ENCODE results near the gene ATG13. TPM values are rescaled to one million over a fixed set of nuclear protein-coding genes. Genes with fewer than 3 reads are reported as not detected.

ATG13 gene
- polyA plus RNA-seq, 1 donor (not counting 4 experiments of a cell fraction or from before 2014, with no cell fraction given) = 33.3 TPM

DNA sequence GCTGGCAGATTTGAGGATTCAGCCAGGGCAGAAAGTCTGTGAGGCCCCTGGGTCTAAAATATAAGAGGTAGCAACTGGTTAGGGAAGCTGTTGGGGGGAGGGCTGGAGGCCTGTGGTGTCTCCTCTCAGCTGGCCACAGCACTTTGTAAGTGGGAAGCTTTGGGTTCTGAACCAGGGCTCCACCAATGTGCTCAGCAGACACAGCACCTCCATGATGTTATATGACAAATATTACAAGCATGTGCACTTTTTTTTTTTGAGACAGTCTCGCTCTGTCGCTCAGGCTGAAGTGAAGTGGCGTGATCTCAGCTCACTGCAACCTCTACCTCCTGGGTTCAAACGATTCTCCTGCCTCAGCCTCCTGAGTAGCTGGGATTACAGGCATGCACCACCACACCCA is 75.1 kb downstream of the ATG13 start:
- dilution Hi-C loops (cut with MboI; ENCODE audit: extremely low pct_ligation_motif_present, low sequenced_read_pairs) = no loop called here
- no peak overlapping the region for H3K27ac ChIP-seq (ENCODE audit: control insufficient read depth, insufficient read depth, low read length)
- H3K4me3 ChIP-seq (ENCODE audit: control insufficient read depth in 2 of 3, extremely low read depth in 1 of 3, insufficient read depth in 2 of 3, low read depth in 1 of 3, low read length in 3 of 3) = no peak overlapping the region
- H3K9ac ChIP-seq (ENCODE audit: control insufficient read depth, extremely low read depth, insufficient read depth, low read length) = no peak overlapping the region
- peaks cover 27 to 34% of the 10 kb centered on the region in 2 experiments for H3K36me3 ChIP-seq (ENCODE audit: control insufficient read depth in 2 of 2, extremely low read depth in 1 of 2, insufficient read depth in 2 of 2, low read length in 2 of 2)
- FAIRE-seq (no peak), DNase-seq (ENCODE audit: low read depth, low spot score) (no peak)
- H3K4me1 ChIP-seq (ENCODE audit: control insufficient read depth, extremely low read depth, insufficient read depth, low read length) = peaks cover 11% of the 10 kb centered on the region
- peaks cover 6% of the 10 kb centered on the region for H3K79me2 ChIP-seq (ENCODE audit: control insufficient read depth, insufficient read depth, low read length)
- no peaks in the 10 kb centered on the region for H3K9me1 ChIP-seq (ENCODE audit: control insufficient read depth, extremely low read depth, insufficient read depth, low read length)
- TF ChIP-seq EZH2 (IDR thresholded peaks at IDR 0.05; ENCODE audit: low read length) = no peak
- no peak for TF ChIP-seq CTCF (optimal IDR thresholded peaks at IDR 0.05 in 1 of 3, IDR thresholded peaks at IDR 0.05 in 1 of 3, conservative IDR thresholded peaks at IDR 0.05 in 1 of 3; ENCODE audit: extremely low read depth in 1 of 3, insufficient read depth in 2 of 3, low read length in 3 of 3)
- no peak overlapping the region for H2AFZ ChIP-seq (ENCODE audit: control insufficient read depth, low read length)
- H4K20me1 ChIP-seq (ENCODE audit: control insufficient read depth, extremely low read depth, insufficient read depth, low read length) = no peaks in the 10 kb centered on the region
- H3K9me3 ChIP-seq (ENCODE audit: control insufficient read depth, low read depth, low read length) = no peaks in the 10 kb centered on the region
- no peak overlapping the region for H3K4me2 ChIP-seq (ENCODE audit: control insufficient read depth, extremely low read depth, insufficient read depth, low read depth, low read length)
- H3K27me3 ChIP-seq (ENCODE audit: control insufficient read depth, extremely low read depth, insufficient read depth, low read length) = no peaks in the 10 kb centered on the region

- H3K4me1 ChIP-seq (ENCODE audit: control insufficient read depth, extremely low read depth, insufficient read depth, low read length) = no peaks in the 10 kb centered on the region
- H3K27ac ChIP-seq (ENCODE audit: control insufficient read depth, insufficient read depth, low read length) = no peak overlapping the region
- TF ChIP-seq CTCF (optimal IDR thresholded peaks at IDR 0.05 in 1 of 3, IDR thresholded peaks at IDR 0.05 in 1 of 3, conservative IDR thresholded peaks at IDR 0.05 in 1 of 3; ENCODE audit: extremely low read depth in 1 of 3, insufficient read depth in 2 of 3, low read length in 3 of 3) (no peak), EZH2 (IDR thresholded peaks at IDR 0.05; ENCODE audit: low read length) (no peak)
- H4K20me1 ChIP-seq (ENCODE audit: control insufficient read depth, extremely low read depth, insufficient read depth, low read length) = no peaks in the 10 kb centered on the region
- no peaks in the 10 kb centered on the region for H3K9me3 ChIP-seq (ENCODE audit: control insufficient read depth, low read depth, low read length)
- no peak overlapping the region for H3K9ac ChIP-seq (ENCODE audit: control insufficient read depth, extremely low read depth, insufficient read depth, low read length)
- peaks cover 22 to 34% of the 10 kb centered on the region in 2 experiments for H3K36me3 ChIP-seq (ENCODE audit: control insufficient read depth in 2 of 2, extremely low read depth in 1 of 2, insufficient read depth in 2 of 2, low read length in 2 of 2)
- H3K4me2 ChIP-seq (ENCODE audit: control insufficient read depth, extremely low read depth, insufficient read depth, low read depth, low read length) = no peak overlapping the region
- dilution Hi-C loops (cut with MboI; ENCODE audit: extremely low pct_ligation_motif_present, low sequenced_read_pairs) = no loop called here
- no peak overlapping the region for H3K4me3 ChIP-seq (ENCODE audit: control insufficient read depth in 2 of 3, extremely low read depth in 1 of 3, insufficient read depth in 2 of 3, low read depth in 1 of 3, low read length in 3 of 3)
- FAIRE-seq (no peak), DNase-seq (ENCODE audit: low read depth, low spot score) (no peak)
- H3K27me3 ChIP-seq (ENCODE audit: control insufficient read depth, extremely low read depth, insufficient read depth, low read length) = no peaks in the 10 kb centered on the region
- peaks cover 15% of the 10 kb centered on the region for H3K79me2 ChIP-seq (ENCODE audit: control insufficient read depth, insufficient read depth, low read length)
- no peaks in the 10 kb centered on the region for H3K9me1 ChIP-seq (ENCODE audit: control insufficient read depth, extremely low read depth, insufficient read depth, low read length)
- H2AFZ ChIP-seq (ENCODE audit: control insufficient read depth, low read length) = no peak overlapping the region
Measured at GRCh38 chr11:46693597-46694012, 76.3 kb downstream of the ATG13 start.

Data from keratinocyte (primary cell).